ENCODE results near the gene KIAA1549. TPM values are rescaled to one million over a fixed set of nuclear protein-coding genes. Genes with fewer than 3 reads are reported as not detected.

KIAA1549 gene
- total and polyA plus RNA-seq, 4 donors: 0.13 to 0.89 (median 0.42) TPM

DNA sequence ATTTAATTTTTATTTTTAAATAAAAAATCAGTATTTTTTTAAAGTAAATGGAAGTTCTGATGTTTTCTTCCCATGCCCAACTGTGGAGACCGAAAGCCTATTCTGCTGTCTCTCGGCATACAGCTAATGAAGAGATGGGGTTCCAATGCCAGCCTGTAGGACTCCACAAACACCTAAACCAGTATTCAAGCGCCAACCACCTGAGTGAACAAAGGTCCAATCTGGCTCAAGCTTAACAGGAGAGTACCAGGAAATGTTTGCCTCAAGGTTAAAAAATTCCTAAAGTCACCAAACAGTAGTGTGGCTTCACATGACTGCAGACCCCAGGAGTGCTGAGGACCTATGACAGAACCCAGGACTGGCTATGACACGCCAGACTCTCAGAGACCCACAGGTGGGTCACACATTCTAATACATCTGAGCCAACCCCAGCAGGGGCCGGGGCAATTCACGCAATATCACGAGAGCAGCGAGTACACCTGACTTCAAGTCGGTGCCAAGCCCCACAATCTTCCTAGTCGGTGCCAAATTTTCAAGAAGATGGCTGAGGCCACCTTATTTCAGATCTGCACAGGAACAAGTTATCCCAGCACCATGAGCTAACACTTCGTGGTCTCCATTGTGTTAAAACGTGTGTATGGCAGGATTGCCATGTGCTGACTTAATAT lies 31.6 kb downstream of the KIAA1549 start:
- no peak overlapping the region for H3K4me3 ChIP-seq (ENCODE audit: low read depth in 1 of 3, low read length in 3 of 3)
- no peaks in the 10 kb centered on the region for H3K36me3 ChIP-seq (ENCODE audit: control insufficient read depth in 4 of 4, insufficient read depth in 3 of 4, low read depth in 1 of 4, low read length in 3 of 4)
- H3K9me3 ChIP-seq (ENCODE audit: control insufficient read depth in 4 of 4, low read length in 3 of 4): no peaks in the 10 kb centered on the region
- WGBS: 96% methylated on average over 12 of the region's 12 CpGs
- DNase-seq (ENCODE audit: low spot score): no peak
- TF ChIP-seq, protein P1, sequence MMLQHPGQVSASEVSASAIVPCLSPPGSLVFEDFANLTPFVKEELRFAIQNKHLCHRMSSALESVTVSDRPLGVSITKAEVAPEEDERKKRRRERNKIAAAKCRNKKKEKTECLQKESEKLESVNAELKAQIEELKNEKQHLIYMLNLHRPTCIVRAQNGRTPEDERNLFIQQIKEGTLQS (IDR thresholded peaks at IDR 0.05): no peak
- no peak for TF ChIP-seq YY1 (IDR thresholded peaks at IDR 0.05)
- TF ChIP-seq SP1 (IDR thresholded peaks at IDR 0.05): no peak
- TF ChIP-seq RXRA (IDR thresholded peaks at IDR 0.05): no peak
- TF ChIP-seq RAD21 (IDR thresholded peaks at IDR 0.05): no peak
- TF ChIP-seq HNF4G (IDR thresholded peaks at IDR 0.05): no peak
- no peak for TF ChIP-seq GABPA (IDR thresholded peaks at IDR 0.05 in 1 of 2, conservative IDR thresholded peaks at IDR 0.05 in 1 of 2)
- TF ChIP-seq FOXA1 (IDR thresholded peaks at IDR 0.05): no peak
- TF ChIP-seq, protein P2, sequence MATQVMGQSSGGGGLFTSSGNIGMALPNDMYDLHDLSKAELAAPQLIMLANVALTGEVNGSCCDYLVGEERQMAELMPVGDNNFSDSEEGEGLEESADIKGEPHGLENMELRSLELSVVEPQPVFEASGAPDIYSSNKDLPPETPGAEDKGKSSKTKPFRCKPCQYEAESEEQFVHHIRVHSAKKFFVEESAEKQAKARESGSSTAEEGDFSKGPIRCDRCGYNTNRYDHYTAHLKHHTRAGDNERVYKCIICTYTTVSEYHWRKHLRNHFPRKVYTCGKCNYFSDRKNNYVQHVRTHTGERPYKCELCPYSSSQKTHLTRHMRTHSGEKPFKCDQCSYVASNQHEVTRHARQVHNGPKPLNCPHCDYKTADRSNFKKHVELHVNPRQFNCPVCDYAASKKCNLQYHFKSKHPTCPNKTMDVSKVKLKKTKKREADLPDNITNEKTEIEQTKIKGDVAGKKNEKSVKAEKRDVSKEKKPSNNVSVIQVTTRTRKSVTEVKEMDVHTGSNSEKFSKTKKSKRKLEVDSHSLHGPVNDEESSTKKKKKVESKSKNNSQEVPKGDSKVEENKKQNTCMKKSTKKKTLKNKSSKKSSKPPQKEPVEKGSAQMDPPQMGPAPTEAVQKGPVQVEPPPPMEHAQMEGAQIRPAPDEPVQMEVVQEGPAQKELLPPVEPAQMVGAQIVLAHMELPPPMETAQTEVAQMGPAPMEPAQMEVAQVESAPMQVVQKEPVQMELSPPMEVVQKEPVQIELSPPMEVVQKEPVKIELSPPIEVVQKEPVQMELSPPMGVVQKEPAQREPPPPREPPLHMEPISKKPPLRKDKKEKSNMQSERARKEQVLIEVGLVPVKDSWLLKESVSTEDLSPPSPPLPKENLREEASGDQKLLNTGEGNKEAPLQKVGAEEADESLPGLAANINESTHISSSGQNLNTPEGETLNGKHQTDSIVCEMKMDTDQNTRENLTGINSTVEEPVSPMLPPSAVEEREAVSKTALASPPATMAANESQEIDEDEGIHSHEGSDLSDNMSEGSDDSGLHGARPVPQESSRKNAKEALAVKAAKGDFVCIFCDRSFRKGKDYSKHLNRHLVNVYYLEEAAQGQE (IDR thresholded peaks at IDR 0.05): no peak
- TF ChIP-seq, protein P3, sequence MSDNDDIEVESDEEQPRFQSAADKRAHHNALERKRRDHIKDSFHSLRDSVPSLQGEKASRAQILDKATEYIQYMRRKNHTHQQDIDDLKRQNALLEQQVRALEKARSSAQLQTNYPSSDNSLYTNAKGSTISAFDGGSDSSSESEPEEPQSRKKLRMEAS (IDR thresholded peaks at IDR 0.05): no peak
- no peak overlapping the region for H3K9ac ChIP-seq (ENCODE audit: low read depth in 1 of 2, low read length in 2 of 2)
- H3K27me3 ChIP-seq (ENCODE audit: control insufficient read depth in 4 of 4, insufficient read depth in 4 of 4, low read length in 3 of 4): no peaks in the 10 kb centered on the region
- no peak overlapping the region for H3K27ac ChIP-seq (ENCODE audit: low read depth in 1 of 2, low read length in 2 of 2)
- H3K4me1 ChIP-seq (ENCODE audit: control insufficient read depth in 4 of 4, insufficient read depth in 4 of 4, low read length in 3 of 4): no peaks in the 10 kb centered on the region

DNA sequence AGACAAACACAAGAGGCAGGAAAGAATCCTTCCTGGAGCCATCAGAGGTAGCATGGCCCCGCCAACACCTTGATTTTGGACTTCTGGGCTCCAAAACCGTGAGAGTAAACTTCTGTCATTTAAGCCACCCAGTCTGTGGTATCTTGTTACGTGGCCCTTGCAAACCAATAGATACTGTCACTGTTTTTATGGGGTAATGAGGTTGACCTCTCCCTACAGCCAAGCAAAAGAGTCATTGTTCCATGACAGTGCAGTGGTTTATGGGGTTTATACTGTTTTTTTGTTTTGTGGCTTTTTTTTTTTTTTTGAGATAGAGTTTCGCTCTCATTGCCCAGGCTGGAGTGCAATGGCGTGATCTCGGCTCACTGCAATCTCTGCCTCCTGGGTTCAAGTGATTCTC lies 32.8 kb downstream of the KIAA1549 start:
- TF ChIP-seq GABPA (IDR thresholded peaks at IDR 0.05 in 1 of 2, conservative IDR thresholded peaks at IDR 0.05 in 1 of 2) (no peak), HNF4A (conservative IDR thresholded peaks at IDR 0.05) (no peak), JUND (IDR thresholded peaks at IDR 0.05) (no peak), HNF4G (IDR thresholded peaks at IDR 0.05) (no peak), TAF1 (conservative IDR thresholded peaks at IDR 0.05) (no peak), NR2F2 (IDR thresholded peaks at IDR 0.05) (no peak), YY1 (IDR thresholded peaks at IDR 0.05) (no peak), SP1 (IDR thresholded peaks at IDR 0.05) (no peak), RAD21 (IDR thresholded peaks at IDR 0.05) (no peak), FOXA1 (IDR thresholded peaks at IDR 0.05) (no peak), EGR1 (IDR thresholded peaks at IDR 0.05; ENCODE audit: low read depth in 2 of 2) (no peak), FOXA2 (IDR thresholded peaks at IDR 0.05) (no peak), CTCF (IDR thresholded peaks at IDR 0.05; ENCODE audit: low read depth, low read length, missing input control) (no peak)
- TF ChIP-seq, protein P3 (IDR thresholded peaks at IDR 0.05): no peak
- TF ChIP-seq, protein P4, sequence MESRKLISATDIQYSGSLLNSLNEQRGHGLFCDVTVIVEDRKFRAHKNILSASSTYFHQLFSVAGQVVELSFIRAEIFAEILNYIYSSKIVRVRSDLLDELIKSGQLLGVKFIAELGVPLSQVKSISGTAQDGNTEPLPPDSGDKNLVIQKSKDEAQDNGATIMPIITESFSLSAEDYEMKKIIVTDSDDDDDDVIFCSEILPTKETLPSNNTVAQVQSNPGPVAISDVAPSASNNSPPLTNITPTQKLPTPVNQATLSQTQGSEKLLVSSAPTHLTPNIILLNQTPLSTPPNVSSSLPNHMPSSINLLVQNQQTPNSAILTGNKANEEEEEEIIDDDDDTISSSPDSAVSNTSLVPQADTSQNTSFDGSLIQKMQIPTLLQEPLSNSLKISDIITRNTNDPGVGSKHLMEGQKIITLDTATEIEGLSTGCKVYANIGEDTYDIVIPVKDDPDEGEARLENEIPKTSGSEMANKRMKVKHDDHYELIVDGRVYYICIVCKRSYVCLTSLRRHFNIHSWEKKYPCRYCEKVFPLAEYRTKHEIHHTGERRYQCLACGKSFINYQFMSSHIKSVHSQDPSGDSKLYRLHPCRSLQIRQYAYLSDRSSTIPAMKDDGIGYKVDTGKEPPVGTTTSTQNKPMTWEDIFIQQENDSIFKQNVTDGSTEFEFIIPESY (IDR thresholded peaks at IDR 0.05): no peak
- TF ChIP-seq, protein P1 (IDR thresholded peaks at IDR 0.05): no peak
- Histone ChIP-seq H3K9me3 (ENCODE audit: control insufficient read depth in 4 of 4, low read length in 3 of 4) (no peaks in the 10 kb centered on the region), H3K4me3 (ENCODE audit: low read depth in 1 of 3, low read length in 3 of 3) (no peak overlapping the region), H3K27ac (ENCODE audit: low read depth in 1 of 2, low read length in 2 of 2) (no peak overlapping the region), H3K9ac (ENCODE audit: low read depth in 1 of 2, low read length in 2 of 2) (no peak overlapping the region), H3K27me3 (ENCODE audit: control insufficient read depth in 4 of 4, insufficient read depth in 4 of 4, low read length in 3 of 4) (no peaks in the 10 kb centered on the region), H3K36me3 (ENCODE audit: control insufficient read depth in 4 of 4, insufficient read depth in 3 of 4, low read depth in 1 of 4, low read length in 3 of 4) (no peaks in the 10 kb centered on the region), H3K4me1 (ENCODE audit: control insufficient read depth in 4 of 4, insufficient read depth in 4 of 4, low read length in 3 of 4) (no peaks in the 10 kb centered on the region)
- WGBS: 90% methylated on average over 6 of the region's 6 CpGs
- DNase-seq (ENCODE audit: low spot score): no peak
